NAMALWA (cell line): ENCODE data around the gene ITPR3.

Source experiments
- DNase-seq: peaks from one replicate; pipeline ENCODE4 v3.0.0-alpha.2; 2015; ENCODE audit warnings: low spot score

The ITPR3 gene

DNA sequence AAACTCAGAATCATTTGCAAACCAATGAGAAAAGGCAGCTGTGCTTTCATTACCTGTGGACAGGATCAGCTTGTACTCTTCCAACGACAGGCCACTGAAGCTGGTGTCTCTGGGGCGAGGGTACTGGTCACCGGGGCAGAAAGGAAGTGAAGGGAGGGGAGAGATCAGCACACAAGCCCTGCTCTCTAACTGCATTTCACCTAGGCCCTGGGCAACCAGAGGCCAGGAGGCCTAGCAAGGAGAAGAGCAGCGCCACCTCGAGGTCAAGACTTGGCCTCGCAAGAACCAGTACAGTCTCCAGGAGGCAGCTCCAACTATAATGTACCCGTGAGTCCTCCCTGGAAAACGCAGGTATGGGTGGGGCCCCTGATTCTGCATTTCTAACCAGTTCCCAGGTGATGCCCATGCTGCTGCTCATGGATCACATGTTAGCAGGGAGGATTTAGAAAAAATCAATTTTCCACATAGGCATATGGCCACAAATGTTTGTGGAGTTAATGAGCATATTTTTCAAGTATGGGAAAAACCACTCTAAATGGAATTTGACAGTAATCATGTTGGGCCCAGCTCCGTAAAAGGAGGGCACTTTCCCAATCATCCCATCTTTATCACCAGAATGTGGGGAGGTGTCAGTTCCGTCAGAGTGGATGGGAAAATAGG is 79.4 kb downstream of the ITPR3 start:
- DNase-seq = peak; percentile 89

DNA sequence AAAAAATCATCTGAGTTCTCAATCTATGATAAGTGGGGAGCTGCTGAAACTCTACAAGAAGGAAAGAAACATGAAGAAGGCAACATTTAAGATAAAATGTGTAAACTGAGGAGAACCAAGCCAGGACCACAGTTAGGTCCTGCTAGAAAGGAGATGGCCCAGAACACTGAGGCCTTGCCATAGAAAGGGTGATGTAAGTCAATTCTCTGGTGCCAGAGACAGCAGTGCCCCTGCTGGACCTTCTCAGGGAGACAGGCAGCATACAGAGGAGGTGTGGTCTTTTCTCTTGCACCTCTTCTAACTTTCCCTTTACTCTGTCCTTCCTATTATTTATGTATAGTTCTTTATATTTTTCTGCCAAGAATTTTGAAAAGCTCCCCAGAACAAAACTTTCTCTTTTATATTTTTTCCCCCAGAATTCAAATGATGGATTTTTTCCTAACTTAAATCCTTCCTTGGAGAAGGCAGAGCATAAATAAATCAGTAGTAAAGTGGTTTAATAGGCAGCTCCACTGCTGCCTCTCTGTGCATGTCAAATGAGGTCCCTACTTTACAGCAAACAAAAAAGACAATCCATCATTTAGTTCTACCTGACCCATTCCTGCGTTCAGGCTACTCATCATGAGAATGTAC is 81.3 kb downstream of the ITPR3 start:
- DNase-seq = peak; percentile 70

- DNase-seq = no peak
These were observed 83.3 kb downstream of the ITPR3 start for GRCh38 chr6:33704215-33705066.

GRCh38 chr6:33705268-33705885 is 84.3 kb downstream of the ITPR3 start:
- DNase-seq = no peak

- no peak for DNase-seq
These were observed 85.0 kb downstream of the ITPR3 start for GRCh38 chr6:33705955-33706725.

DNA sequence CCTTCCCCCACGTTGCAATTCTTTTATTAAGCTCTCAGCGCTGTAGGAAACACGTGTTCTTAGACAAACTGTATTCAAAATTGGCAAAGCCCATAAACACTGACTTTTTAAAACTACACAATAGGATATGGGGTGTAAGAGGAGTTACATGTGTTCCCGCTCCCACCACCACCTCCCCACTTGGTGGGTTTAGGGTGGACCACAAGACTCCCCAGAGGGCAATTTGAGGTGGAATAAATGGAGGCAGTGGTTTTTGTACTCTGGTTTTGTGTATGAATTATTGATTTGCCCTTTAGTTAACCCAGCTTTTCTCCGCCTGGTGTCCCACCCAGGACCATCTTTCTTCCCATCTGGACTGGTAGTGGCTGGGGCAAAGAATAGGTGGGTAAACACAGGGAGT is 86.6 kb downstream of the ITPR3 start:
- no peak for DNase-seq

DNA sequence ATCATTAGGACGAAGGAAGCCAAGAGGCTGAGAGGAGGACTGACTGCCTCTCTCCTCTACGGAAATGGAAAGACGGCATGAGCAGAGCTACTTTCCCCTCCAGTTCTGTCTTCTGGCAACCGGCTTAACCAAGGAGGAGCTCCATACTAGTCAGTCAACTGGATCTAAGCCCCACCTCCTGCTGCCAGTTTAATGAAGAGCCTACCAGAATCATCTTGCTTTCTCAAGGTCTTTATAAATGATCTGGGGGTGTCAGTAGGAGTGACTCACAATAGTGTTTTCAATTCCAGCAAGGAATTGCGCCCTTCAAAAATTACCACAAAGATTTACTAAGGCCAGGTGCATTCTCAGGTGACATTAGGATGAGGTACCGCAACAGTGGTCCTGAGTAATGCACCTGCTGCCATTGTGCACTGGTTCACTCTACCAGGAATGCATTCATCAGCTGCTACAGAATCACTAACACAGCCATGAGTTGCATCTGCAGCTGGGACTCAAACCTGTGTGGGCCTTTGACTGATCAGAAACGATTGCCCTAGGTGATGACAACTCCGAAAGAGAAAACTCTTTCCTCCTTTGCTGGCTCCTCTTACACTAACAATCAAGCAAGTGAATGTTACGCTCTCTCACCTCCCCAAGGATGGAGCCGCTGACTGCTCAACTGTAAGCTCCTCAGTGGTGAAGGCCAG is 87.5 kb downstream of the ITPR3 start:
- no peak for DNase-seq

DNA sequence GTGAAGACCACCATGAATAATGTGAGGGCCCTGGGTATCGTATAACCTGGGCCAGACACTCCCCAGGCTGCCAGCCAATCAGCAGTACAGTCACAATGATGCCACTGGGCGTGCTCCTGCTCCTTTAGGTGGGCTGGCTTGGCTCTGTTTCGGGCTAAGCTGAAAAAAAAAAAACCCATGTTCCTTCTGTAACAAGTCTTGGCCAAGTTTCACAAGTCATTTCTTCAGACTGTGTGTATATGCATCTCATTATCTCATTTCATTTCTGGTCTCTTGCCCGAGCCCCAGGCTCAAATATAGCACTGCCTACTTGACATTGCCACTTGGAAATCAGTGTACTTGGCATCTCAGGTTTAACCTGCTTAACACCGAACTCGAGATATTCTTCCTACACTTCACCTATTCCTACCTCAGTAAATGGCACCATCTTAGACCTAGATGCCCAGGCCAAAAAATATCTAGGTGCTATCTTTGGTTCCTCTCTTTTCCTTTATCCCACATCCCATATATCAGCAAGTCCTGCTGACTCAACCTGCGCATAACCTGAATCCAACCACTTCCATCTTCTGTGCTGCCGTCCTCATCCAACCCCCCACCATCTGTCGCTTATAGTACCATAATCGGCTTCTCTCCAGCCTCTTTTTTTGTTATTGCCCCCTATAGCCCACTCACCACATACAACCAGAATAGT is 88.6 kb downstream of the ITPR3 start:
- DNase-seq = no peak

DNA sequence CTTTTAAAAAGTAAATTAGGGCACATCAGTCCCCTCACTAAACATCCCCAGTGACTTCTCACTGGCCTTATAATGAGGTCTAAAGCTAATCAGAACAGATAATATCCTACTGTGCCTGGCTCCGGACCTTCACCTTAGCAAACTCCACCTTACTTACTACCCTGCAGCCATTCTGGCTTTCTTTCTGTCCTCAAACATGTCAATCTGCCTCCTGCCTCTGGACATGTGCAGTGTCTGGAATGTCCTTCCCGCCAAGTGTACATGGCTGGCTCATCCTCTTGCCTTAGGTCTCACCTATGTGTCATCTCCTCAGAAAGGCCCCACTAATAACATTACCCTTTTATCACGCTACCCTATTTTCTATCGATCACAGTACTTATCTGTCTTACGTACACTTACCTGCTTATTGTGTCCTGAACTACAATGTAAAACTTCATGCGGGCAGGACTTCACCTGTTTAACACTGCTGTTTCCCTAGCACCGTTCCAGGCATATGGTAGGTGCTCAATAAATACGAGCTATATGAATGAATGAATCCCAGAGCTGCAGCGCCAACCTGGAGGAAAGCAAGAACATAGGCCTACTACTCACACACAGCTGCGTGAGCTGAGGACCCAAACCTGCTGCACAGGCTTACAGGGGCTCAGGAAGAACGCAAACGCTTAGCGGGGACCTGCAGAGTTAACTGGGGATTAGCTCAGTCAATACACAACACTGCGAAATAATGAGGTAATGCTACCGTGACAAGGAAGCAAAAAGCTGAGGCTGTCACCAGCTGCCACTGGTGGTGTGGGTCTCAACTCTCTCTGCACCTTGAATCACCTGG is 89.4 kb downstream of the ITPR3 start:
- peak; percentile 56 for DNase-seq

DNA sequence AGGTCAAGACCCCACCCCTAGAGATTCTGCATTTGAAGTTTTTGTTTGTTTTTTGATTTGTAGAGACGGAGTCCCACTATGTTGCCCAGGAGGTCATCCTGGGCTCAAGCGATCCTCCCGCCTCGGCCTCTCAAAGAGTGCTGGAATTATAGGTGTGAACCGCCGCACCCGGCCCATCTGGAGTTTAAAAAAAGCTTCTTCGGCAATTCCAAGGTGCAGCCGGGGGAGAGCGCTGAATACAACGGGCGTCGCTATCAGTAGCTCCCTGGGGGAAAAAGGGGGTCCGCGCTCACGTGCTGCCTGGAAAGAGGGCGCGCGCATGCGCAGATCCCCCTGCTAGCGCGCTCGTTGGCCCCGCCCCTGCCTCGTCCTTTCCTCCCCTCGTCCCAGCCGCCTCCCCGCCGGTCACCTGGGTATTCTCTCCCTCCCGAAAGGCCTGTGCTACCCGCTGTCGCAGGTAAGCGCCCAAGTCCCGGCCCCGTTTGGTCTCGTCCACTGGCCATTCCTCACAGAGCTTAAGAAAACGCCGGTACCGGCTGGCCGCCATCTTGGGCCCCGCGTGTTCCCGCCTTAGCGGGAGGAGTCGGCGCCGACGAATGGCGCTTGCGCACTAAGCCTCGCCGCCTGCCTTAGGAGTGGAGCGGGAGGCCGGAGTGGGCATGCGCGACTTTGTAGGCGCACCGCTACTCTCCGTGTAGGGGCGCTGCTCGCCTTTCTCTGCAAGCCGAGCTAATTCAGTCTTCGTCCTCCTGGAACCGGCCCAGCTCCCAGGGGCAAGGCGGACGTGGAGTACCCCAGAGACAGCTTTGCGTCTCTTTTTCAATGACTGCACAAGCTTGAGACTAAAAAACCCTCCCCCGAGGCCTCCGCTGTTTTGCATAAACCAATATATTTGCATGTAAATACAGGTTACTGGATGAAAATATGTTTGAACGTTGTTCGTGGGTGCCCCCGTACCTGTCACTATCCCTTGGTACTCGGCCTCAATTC is 90.3 kb downstream of the ITPR3 start, which contains the start of gene UQCC2:
TSS of gene UQCC2 (minus strand) at position 561 of the 990 bp plus-strand sequence. CDS start at position 547, 14 bp downstream.
- peak; percentile 97 for DNase-seq

GRCh38 chr6:33712914-33713313 is 91.8 kb downstream of the ITPR3 start:
- no peak for DNase-seq

GRCh38 chr6:33713786-33714185 is 92.7 kb downstream of the ITPR3 start:
- DNase-seq = no peak

- DNase-seq = peak; percentile 33
These were observed 93.4 kb downstream of the ITPR3 start for GRCh38 chr6:33714385-33715040.

DNA sequence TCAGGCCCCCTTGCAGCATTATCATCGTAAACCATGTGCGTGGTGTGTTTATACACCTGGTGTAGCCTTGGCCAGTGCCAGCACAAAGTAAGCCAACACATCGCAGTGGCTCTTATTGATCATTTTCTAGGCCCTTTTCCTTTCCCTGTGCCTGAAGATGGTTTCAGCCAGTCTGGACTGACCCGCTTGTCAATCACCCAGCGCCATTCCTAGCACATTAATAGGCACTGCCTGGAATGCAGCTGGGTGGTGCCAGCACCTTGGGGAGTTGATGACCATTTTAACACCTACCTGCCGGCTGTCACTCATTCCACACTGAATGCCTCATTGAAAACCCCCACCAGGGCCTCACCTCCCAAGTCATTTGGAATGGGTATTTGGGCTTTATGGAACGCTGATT is 95.3 kb downstream of the ITPR3 start:
- DNase-seq = no peak

GRCh38 chr6:33716890-33717632 is 95.9 kb downstream of the ITPR3 start:
- DNase-seq = no peak

DNA sequence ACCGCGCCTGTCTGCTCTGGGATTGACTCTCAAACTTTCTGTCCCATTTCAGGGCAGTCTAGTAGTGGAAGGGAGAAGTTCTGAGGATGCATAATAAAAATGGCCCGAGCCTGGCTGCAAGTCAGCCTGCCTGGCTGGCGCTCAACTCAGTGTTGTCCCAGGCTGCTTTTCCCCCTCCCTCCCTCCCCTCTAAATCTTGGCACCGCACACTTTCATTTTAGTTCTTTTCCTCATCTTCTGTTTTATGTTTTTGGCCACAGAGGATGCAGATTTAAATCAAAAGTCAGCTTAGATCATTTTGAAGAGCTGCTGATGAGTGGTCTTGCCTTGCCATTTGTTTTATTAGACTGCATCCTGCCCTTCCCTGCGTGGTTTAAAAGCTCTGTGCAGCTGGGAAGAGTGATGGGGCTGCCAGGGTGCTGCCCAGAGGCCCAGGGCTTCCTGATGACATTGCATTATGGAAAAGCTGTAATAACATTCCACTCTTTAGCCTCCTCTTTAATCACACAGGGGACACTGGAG is 96.9 kb downstream of the ITPR3 start:
- no peak for DNase-seq

- DNase-seq = no peak
These were observed 97.6 kb downstream of the ITPR3 start for GRCh38 chr6:33718713-33719112.
